GM18520 (cell line): ENCODE data around the gene ELAVL1.
"Not testable (repeated sequence)": the region's sequence is repeated elsewhere in the genome, so short reads cannot be mapped to it uniquely, and the experiment has no call there.

Experiments
- ATAC-seq: cut with Tn5 transposase; IDR thresholded peaks from one replicate; pipeline ENCODE4 v1.9.1; 2021; ENCODE audit not compliant: unreplicated experiment

ELAVL1 gene

DNA sequence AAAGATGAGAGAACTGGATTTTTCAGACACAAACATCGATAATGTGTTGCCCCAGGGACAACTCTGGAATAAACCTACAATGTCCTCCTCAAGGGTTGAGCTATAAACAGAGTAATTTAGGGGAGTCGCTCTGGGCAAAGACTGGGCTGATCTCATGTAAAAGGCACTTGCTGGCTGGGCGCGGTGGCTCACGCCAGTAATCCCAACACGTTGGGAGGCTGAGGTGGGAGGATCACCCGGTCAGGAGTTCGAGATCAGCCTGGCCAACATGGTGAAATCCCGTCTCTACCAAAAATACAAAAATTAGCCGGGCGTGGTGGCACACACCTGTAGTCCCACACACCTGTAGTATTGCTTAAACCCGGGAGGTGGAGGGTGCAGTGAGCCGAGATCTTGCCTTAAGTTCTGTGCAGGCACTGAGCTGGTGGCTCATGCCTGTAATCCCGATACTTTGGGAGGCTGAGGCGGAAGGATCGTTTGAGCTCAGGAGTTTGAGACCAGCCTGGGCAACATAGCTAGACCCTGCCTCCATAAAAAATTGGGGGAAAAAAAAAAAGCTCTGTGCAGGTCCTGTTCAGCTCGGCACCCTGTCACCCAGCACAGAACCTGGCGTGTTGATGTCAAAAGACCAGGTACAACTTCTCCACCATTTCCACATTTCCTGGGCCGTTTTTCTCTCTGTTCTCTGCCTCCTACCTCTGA is 63.4 kb downstream of the ELAVL1 start:
- no peak for ATAC-seq

DNA sequence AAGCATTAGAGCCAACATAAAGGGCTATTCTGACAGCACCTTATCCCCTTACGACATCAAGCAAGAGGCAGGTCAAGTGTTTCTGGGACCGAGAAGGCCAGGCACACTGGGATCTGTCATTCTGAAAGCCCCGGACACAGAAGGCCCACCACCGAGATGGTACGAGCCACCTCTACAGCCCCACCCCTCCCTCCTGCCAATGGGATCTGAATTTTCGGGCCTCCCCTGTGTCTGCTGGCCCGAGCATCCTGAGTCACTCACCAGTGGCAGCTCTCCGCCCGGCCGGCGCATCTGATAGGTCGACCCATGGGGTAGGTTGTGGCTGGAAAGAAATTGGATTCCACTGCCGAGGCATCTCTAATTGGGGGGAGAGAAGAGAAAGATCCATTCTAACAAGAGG is 64.6 kb downstream of the ELAVL1 start:
- no peak for ATAC-seq

- no peak for ATAC-seq
These were observed 70.7 kb downstream of the ELAVL1 start for GRCh38 chr19:7934766-7935165.

DNA sequence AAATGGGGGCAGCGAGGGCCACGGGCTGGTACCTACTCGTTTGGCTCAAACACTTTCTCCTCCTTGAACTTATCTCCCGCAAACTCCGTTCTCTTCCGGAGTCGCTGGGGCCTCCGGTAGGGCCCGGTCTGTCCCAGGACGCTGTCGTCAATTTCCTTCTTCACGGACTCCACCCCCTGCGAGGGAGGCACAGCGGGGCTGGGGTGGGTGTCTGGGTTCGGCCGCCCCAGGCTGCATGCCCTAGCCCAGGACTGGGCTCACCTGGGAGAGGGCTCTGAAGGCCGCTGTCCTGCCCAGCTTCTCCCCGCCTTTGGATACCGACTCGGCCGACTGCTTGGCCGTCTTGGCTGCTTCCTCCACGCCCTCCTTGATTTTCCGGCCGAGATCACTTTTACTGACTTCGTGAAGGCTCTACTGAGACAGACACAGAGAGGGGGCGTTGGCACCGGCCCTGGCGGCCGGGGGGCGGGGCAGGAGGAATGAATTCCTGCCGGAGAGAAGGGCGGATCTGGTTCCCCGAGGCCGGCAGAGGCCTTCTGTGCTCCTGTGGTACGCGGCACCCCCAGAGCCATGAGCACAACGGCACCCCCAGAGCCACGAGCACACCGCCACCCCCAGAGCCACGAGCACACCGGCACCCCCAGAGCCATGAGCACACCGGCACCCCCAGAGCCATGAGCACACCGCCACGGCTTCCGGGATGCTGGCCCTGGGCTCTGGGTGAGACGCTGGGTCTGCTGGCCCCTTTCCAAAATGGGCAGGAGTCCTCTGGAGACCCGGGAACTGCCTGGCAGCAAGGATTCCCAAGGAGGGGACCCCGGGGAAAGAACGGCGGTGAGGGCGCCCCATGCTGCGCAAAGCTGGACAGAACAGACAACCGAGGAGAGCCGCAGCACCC is 71.4 kb downstream of the ELAVL1 start:
- ATAC-seq = no peak

DNA sequence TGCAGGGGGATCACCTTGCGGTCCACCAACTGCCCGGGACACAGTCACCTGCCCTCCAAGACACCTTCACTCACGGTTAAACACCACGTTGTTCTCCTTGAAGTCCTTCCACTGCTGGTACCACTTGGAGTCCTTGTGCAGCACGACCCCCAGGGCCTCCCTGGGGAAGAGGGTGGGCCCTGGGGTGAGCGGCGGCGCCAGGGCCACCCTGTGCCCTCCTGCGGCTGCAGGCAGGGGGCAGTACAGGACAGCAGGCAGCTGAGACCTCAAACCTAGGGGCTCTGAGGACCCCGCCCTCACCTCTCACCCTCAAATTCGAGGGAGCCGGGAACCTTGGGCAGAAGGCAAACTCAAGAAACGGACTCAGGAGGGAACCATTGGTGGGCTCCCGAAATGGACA is 72.0 kb downstream of the ELAVL1 start:
- ATAC-seq = no peak

- ATAC-seq = no peak
These were observed 72.5 kb downstream of the ELAVL1 start for GRCh38 chr19:7932930-7933300.

DNA sequence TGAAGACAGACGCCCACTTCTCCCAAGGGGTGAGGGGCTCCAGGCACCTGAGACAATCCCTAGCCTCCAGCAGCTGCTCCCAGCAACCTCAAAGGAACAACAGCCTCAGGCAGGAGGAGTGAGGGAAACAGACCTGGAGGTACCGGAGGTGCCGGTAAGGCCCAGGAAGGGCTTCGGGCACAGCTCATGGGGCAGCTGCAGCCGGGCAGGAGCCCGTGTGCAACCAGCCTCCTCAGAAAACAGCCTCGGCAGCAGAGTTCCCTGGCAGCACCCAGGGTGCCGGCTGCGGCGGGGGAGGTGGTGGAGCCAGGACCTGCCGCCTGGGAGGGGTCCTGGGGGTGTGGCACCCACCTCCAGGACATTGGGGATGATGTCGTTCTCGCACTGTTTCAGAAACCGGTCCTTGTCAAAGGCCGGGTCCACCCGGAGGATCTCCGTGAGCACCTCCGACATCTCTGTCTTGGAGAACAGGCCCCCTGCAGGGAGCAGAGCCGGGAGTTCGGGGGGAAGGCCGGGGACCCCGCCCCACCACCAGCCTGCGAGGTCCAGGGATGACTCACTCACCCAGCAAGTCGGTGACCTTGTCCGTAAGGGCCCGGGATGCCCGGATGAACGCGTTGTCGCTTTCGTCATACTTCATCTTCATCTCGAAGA is 73.0 kb downstream of the ELAVL1 start:
- no peak for ATAC-seq

DNA sequence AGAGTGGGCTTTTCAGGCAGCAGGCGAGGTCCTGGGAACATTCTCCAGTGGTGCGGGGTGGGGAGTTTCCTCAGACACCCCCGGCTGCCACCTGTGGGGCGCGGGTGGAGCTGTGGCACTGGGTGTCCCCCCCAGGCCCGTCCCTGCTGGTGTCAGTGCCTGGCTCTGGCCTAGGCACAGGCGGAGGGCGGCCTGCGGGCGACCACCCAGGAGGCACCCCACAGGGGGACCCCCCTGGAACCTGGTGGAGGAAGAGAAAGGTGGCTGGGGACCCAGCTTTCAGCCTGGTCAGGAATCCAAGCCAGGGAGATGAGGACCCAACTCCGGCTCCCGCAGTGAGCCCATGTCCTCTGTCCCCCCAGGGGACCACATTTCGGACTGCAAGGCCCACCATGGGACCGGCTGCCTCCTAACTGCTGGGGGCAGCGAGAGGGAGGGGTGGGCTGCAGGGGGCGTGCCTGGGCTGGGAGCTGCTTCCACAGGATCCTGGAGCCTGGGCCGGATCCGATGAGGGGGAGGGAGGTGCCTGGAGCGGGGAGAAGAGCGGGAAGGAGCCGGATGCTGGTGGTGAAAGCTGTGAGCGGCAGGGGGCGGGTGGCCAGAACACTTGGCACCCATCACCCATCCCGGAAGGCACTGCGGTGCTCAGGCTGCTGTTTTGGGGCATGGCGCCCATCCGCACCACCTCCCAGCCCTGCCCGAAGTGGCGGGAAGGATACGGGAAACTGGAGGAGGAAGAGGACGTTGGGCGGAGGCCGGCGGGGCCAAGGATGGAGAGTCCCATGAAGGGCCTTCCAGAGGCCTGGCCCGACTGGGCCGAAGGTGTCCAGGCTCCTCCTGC is 74.0 kb downstream of the ELAVL1 start:
- ATAC-seq = no peak

DNA sequence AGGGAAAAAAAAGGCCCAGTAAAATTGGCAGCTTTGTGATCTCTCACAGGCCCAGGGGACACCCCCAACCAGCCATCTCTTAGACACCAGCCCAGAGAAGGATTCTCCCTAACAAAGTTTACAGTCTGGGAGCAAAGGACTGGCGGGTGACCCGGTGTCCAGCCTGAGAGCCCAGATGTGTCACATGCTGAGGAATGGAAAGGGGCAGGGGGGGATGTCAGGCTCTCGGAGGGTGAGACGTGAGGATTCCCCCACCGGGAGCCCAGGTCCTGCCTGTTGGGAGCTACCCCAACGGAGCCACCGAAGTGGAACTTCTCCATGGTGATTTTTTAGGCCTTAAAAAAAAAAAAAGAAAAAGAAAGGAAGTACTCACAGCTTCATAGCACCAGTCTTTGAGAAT is 74.7 kb downstream of the ELAVL1 start:
- no peak for ATAC-seq

DNA sequence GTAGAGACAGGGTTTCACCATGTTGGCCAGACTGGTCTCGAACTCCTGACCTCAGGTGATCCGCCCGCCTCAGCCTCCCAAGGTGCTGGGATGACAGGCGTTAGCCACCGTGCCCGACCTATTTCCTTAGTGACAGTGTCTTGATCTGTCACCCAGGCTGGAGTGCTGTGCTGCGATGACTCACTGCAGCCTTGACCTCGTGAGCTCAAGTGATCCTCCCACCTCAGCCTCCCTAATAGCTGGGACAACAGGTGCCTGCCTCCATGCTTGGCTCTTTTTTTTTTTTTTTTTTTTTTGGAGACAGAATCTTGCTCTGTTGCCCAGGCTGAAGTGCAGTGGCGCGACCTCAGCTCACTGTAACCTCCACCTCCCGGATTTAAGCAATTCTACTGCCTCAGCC is 75.4 kb downstream of the ELAVL1 start:
- ATAC-seq = not testable (repeated sequence)

GRCh38 chr19:7928741-7929701 is 76.4 kb downstream of the ELAVL1 start:
- no peak for ATAC-seq

DNA sequence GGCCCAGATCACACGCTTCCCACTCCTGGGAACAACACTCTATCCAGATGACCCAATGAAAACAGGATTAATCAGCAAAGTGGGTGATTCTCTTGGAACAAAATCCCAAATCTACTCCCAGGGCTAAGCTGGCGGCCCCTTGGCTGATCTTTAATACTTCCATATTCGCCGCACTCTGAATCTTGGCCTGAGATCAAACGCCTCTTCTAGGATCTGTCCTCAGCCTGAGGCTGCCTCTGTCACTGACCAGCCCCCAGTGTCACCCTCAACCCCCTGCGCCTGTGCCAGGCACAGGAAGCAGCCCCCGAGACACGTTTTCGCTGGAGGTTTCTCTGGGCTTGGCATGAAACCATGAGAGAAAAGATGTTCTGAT is 77.1 kb downstream of the ELAVL1 start:
- ATAC-seq = no peak

GRCh38 chr19:7927605-7928333 is 77.7 kb downstream of the ELAVL1 start:
- ATAC-seq = no peak

- no peak for ATAC-seq
These were observed 78.5 kb downstream of the ELAVL1 start for GRCh38 chr19:7926727-7927604.

DNA sequence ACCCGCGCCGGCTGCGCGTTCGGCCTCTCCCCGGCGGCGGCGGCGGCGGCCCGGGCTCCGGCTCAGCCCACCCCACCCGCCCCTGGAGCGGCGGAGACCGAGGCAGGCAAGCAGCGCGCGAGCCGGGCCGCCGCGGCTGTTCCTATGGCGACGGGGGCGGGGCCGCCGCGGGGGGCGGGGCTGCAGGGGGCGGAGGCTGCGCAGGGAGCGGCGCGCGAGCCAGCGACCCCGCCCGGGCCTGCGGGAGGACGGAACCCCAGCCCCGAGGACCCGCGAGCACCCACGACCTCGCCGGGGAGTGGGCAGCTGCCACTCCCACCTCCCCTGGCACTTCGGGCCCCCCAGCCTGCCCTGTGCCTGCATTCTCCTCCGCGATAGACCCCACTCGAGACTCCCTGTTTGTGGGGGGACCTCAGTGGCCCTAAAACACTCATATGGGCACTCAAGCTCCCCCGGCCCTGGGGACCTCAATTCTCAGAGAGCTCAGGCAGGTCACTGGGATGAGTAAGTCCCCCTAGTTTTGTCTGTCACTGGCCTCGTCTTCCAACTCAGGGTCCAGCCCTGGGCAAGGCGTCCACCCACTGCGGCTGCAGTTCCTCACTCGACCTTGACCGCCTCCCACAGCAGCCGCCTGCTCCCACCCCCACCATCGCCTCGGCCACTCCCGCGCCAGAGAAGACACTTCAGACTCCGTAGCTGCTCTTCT is 79.3 kb downstream of the ELAVL1 start, which contains the start of gene CTXN1:
CTXN1 (minus strand) TSS at position 115 of the 706 bp plus-strand sequence. CDS start 597 bp downstream, outside the sequence.
- ATAC-seq = no peak

DNA sequence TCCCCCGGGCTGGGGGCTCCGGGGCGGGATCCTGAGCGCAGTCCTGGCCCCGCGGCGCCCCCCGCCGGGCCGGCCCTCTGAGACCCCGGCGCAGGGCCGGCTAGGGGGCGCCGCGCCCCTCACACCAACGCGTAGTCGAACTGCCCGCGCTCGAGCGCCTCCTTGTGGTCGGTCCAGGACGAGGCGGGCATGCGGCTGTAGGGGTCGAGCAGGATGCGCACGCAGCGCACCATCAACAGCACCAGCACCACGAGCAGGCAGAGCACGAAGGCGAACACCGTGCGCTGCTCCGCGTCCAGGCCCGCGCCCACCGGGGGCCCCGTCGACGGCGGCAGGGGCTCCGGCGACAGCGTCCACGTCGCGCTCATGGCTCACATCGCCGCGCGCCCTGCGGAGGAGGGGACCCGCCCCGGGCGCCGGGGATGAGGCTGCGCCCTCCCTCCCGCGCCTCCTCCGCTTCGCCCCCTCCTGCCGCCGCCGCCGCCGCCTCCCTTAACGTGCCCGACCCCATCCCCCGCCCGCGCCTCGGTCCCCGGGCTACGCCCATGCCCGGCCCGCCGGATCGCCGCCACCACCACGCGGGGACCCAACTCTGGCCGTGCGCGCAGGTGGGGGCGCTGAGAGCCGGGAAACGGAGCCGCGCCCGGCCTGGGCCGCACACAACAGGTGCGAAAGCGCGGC is 80.1 kb downstream of the ELAVL1 start:
- ATAC-seq = no peak

DNA sequence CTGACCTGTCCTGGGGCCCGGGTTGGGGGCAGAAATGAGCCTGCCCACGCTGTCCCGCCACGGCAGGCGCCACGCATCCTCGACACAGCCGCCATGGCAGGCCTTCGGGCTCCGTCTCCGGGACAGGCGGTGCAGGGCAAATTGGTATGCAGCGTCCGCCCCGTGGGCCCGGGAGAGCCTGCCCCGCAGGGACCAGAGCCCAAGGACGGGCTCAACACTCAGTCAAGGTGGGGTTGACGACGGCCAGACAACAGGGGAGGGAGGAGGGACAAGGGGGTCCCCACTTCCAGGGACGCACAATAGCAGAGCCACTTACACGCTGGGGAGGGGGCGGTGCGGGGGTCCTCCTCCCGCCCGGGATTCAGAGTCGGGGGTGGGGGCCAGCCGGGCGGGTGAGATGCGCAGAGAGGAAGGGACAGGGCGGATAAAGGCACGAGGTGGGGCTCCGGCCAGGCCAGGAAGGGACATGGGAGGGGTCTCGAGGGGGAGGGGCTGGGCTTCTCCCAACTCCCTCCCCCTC is 80.7 kb downstream of the ELAVL1 start:
- ATAC-seq = no peak
